Measurements from ENCODE around the gene IGHMBP2.
A peak's percentile ranks its signal among the peaks of the same experiment; 100 is the strongest.
"Not testable (repeated sequence)": the region's sequence is repeated elsewhere in the genome, so short reads cannot be mapped to it uniquely, and the experiment has no call there.

The IGHMBP2 gene

DNA sequence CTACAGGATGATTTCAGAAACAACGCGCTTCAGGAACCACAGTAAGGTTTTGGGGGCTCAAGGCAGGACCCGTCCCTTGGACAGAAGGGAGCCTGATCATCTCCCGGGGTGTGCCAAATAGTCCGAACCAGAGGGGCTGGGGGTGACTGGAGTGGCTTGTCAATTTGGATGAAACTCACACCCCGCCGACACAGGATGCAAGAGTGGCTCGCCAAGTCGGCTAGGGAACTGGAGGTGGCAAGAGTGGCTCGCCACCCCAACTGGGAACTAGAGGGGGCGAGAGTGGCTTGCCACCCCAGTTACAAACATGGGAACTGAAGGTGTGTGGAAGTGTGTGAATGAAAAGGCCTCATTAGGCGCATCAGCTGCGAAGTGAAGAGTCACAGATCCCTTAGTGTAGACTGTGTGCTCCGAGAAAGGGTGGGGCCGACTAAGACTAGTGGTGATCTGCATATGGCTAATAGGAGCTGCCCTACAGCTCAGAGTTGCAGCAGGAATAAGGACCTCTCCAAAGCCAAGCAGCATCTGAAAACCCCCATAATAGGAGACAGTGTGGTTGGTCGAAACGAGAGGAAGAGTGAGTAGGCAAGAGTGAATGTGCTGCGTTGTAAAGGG, 35.4 kb upstream of the IGHMBP2 start:
- H3K4me1 ChIP-seq (ENCODE audit: insufficient read depth, low read length), result no peaks in the 10 kb centered on the region
- no peaks in the 10 kb centered on the region for H3K9me3 ChIP-seq (ENCODE audit: insufficient read depth, low read depth, low read length)
- no peak overlapping the region for H3K9ac ChIP-seq (ENCODE audit: low read depth, low read length)

DNA sequence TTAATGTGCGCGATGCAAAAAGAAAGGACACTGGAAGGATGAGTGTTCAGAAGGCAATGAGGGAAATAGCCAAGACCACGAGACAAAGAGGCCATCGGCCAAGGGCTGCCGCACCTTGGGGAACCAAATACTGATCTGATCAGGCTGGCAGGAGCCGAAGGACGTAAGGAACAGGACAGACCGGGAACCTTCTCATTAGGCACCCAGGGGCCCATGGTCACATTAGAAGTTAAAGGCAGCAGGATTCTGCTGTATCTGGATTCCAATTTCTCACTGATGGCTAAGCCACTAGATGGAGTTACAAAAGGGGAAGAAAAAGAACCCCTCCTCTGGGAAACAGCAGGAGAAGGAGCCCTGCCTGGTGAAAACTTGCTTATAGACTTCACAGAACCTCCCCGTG, 33.2 kb upstream of the IGHMBP2 start:
- no peaks in the 10 kb centered on the region for H3K27me3 ChIP-seq (ENCODE audit: insufficient read depth, low read length)
- H3K36me3 ChIP-seq (ENCODE audit: insufficient read depth, low read depth, low read length), result no peaks in the 10 kb centered on the region
- no peak overlapping the region; the same call in 1 of the 2 replicates for H3K4me3 ChIP-seq (ENCODE audit: low read length)
- H3K9ac ChIP-seq (ENCODE audit: low read depth, low read length), result peak overlapping the region; percentile 49; the same call in 1 of the 2 replicates
- no peak overlapping the region for H3K27ac ChIP-seq (ENCODE audit: low read length)
- H3K4me1 ChIP-seq (ENCODE audit: insufficient read depth, low read length), result no peaks in the 10 kb centered on the region
- H3K9me3 ChIP-seq (ENCODE audit: insufficient read depth, low read depth, low read length), result no peaks in the 10 kb centered on the region

More for the DNA sequence above, 35.4 kb upstream of the IGHMBP2 start:
- H3K27me3 ChIP-seq (ENCODE audit: insufficient read depth, low read length), result no peaks in the 10 kb centered on the region
- no peaks in the 10 kb centered on the region for H3K36me3 ChIP-seq (ENCODE audit: insufficient read depth, low read depth, low read length)
- no peak overlapping the region for H3K4me3 ChIP-seq (ENCODE audit: low read length)
- H3K27ac ChIP-seq (ENCODE audit: low read length), result no peak overlapping the region

DNA sequence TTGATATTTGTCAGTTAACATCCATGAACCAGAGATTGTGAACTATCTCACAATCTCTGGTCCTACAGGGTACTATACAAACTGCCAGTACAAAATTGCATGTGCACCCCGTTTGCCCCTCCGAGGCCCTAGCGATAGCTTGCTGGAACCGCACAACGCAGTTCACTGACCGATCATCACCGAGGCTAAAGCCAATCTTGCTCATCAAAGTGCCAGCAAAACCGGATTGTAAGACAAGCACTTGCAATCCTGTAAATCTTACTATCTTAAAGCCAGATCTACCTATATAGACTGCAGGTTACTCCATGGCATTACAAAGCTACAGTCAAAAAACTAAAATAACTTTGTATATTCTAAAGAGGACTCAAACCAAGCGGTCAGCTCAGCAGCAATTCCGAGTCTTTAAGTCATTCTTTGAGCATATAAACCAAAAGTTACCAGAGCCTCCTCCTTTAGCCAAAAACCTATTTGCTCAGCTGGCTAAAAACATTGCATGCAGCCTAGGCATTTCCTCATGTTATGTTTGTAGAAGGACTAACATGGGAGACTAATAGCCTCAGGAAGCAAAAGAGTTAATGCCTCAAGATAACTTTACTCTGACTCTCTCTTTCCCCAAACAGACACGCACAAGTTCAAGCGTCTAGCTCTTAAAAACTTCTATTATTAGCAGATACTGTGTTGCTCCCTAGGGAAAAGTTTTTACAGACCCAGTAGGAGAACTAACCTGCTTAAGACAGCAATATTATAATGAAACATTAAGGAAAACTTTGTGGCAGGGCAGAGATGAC, 31.3 kb upstream of the IGHMBP2 start:
- H3K4me3 ChIP-seq (ENCODE audit: low read length), result no peak overlapping the region
- no peaks in the 10 kb centered on the region for H3K36me3 ChIP-seq (ENCODE audit: insufficient read depth, low read depth, low read length)
- H3K4me1 ChIP-seq (ENCODE audit: insufficient read depth, low read length), result no peaks in the 10 kb centered on the region
- no peaks in the 10 kb centered on the region for H3K9me3 ChIP-seq (ENCODE audit: insufficient read depth, low read depth, low read length)
- H3K27me3 ChIP-seq (ENCODE audit: insufficient read depth, low read length), result no peaks in the 10 kb centered on the region
- no peak overlapping the region for H3K9ac ChIP-seq (ENCODE audit: low read depth, low read length)
- no peak overlapping the region for H3K27ac ChIP-seq (ENCODE audit: low read length)

DNA sequence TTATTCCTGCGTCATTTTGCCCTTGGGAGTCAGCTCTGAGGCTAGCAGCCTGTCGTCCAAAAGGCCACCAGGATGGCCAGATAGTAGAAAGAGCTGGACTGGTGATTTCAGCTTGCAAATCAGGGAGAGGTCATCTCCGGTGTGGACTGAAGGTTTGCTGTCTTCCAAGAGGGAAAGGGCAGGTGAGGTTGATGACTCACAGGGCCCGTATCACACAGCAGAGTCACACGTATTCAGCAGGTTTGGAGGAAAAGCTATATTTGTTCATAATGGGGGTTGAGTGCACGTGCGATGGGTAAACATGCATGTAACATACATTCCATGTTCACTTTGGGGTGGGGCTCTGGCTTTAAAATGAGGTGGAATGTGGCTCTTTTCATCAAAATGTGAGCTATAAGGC, 25.7 kb upstream of the IGHMBP2 start:
- H3K9me3 ChIP-seq (ENCODE audit: insufficient read depth, low read depth, low read length), result no peaks in the 10 kb centered on the region
- H3K36me3 ChIP-seq (ENCODE audit: insufficient read depth, low read depth, low read length), result no peaks in the 10 kb centered on the region
- H3K4me3 ChIP-seq (ENCODE audit: low read length), result no peak overlapping the region
- no peak overlapping the region for H3K9ac ChIP-seq (ENCODE audit: low read depth, low read length)
- H3K27ac ChIP-seq (ENCODE audit: low read length), result no peak overlapping the region
- H3K27me3 ChIP-seq (ENCODE audit: insufficient read depth, low read length), result no peaks in the 10 kb centered on the region
- H3K4me1 ChIP-seq (ENCODE audit: insufficient read depth, low read length), result no peaks in the 10 kb centered on the region

DNA sequence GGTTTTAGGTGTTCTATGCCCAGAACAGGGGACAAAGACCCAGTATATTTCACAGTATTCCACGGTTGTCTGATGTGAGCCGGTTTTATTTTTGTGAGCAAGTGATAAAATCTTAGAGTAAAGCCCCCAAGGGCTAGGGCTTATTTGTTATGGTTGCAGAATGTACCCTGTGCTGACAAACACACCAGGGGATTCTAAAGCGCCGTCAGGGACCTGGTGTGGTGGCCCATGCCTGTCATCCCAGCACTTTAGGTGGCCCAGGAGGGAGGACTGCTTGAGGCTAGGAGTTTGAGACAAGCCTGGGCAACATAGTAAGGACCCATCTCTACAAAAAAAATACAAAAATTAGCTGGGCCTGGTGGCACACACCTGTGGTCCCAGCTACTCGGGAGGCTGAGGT, 22.8 kb upstream of the IGHMBP2 start:
- no peaks in the 10 kb centered on the region for H3K4me1 ChIP-seq (ENCODE audit: insufficient read depth, low read length)
- no peaks in the 10 kb centered on the region for H3K27me3 ChIP-seq (ENCODE audit: insufficient read depth, low read length)
- H3K36me3 ChIP-seq (ENCODE audit: insufficient read depth, low read depth, low read length), result no peaks in the 10 kb centered on the region
- no peak overlapping the region for H3K27ac ChIP-seq (ENCODE audit: low read length)
- H3K9me3 ChIP-seq (ENCODE audit: insufficient read depth, low read depth, low read length), result no peaks in the 10 kb centered on the region
- H3K4me3 ChIP-seq (ENCODE audit: low read length), result no peak overlapping the region
- no peak overlapping the region for H3K9ac ChIP-seq (ENCODE audit: low read depth, low read length)

DNA sequence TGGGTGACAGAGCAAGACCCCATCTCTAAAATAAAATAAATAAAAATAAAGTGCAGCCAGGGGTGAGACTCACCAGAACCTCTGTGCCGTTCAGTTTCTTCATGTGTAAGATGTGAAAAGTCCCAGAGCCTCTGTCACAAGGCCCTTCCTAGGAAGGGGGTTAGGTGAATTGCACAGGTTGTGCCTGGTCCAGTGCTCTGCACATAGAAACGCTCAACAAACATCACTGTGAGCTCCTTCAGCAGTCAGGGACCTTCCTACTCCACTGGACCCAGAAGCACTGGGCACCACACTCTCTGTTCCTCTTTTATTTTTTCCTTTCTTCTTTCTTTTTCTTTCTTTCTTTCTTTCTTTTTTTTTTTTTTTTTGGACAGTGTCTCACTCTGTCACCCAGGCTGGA, 22.4 kb upstream of the IGHMBP2 start:
- H3K4me3 ChIP-seq (ENCODE audit: low read length), result no peak overlapping the region
- H3K27ac ChIP-seq (ENCODE audit: low read length), result no peak overlapping the region
- H3K9me3 ChIP-seq (ENCODE audit: insufficient read depth, low read depth, low read length), result no peaks in the 10 kb centered on the region
- no peaks in the 10 kb centered on the region for H3K4me1 ChIP-seq (ENCODE audit: insufficient read depth, low read length)
- no peaks in the 10 kb centered on the region for H3K36me3 ChIP-seq (ENCODE audit: insufficient read depth, low read depth, low read length)
- no peaks in the 10 kb centered on the region for H3K27me3 ChIP-seq (ENCODE audit: insufficient read depth, low read length)
- H3K9ac ChIP-seq (ENCODE audit: low read depth, low read length), result no peak overlapping the region

DNA sequence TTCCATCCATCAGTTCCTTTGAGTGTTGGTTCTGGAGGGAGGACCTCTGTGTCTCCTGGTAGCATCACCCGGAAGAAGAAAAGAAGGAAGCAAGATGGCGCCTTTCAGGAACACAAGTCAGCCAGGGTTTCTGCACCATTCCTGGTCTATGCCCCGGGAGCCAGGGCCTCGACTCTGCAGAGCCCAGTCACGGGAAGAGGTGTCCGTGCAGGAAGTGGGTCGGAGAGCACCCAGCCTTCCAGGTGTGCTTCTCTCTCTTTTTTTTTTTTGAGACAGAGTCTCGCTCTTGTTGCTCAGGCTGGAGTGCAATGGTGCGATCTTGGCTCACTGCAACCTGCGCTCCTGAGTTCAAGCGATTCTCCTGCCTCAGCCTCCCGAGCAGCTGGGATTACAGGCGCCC, 21.3 kb upstream of the IGHMBP2 start:
- Histone ChIP-seq H3K36me3 (ENCODE audit: insufficient read depth, low read depth, low read length) (no peaks in the 10 kb centered on the region), H3K27me3 (ENCODE audit: insufficient read depth, low read length) (no peaks in the 10 kb centered on the region), H3K4me3 (ENCODE audit: low read length) (no peak overlapping the region)

DNA sequence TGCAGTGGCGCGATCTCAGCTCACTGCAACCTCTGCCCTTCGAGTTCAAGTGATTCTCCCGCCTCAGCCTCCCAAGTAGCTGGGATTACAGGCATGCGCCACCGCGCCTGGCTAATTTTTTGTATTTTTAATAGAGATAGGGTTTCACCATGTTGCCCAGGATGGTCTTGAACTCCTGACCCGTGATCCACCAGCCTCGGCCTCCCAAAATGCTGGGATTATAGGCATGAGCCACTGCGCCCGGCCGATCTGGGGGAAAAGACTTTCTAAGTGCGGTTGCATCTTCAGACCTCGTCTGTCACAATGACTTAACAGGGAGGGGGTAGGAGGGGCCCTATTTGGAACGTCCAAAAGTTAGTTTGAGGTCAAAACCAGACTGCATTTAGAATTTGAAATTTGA, 18.9 kb upstream of the IGHMBP2 start:
- H3K36me3 ChIP-seq (ENCODE audit: insufficient read depth, low read depth, low read length); H3K9me3 ChIP-seq (ENCODE audit: insufficient read depth, low read depth, low read length); H3K4me3 ChIP-seq (ENCODE audit: low read length); H3K4me1 ChIP-seq (ENCODE audit: insufficient read depth, low read length); H3K27me3 ChIP-seq (ENCODE audit: insufficient read depth, low read length); H3K9ac ChIP-seq (ENCODE audit: low read depth, low read length); H3K27ac ChIP-seq (ENCODE audit: low read length): not testable (repeated sequence)

More for the DNA sequence above, 21.3 kb upstream of the IGHMBP2 start:
- Histone ChIP-seq H3K9me3 (ENCODE audit: insufficient read depth, low read depth, low read length) (no peaks in the 10 kb centered on the region), H3K27ac (ENCODE audit: low read length) (no peak overlapping the region), H3K9ac (ENCODE audit: low read depth, low read length) (no peak overlapping the region), H3K4me1 (ENCODE audit: insufficient read depth, low read length) (no peaks in the 10 kb centered on the region)

DNA sequence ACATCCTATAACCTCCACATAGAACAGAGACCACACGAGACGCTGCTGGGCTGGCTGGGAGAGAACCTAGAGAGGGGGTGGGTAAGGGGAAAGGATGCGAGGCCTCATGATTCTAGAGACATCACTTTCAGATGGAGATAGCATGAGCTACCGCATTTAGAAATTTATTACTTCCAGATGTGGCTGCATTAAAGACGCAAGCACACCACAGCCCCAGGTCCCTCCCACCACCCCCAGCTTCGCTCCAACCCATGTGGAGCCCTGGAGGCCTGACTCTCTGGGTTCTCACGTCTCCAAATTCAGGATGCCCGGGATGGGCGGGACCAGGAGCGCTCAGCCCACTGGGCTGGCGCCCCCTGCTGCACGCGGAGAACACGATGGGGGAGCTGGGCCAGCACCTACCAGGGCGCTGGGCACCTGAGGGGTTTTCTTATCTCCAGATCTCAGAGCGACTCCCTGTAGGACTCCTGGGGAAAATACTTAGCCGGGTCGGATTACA, 13.7 kb upstream of the IGHMBP2 start:
- no peaks in the 10 kb centered on the region for H3K27me3 ChIP-seq (ENCODE audit: insufficient read depth, low read length)
- no peak overlapping the region for H3K9ac ChIP-seq (ENCODE audit: low read depth, low read length)
- no peak overlapping the region for H3K27ac ChIP-seq (ENCODE audit: low read length)
- no peaks in the 10 kb centered on the region for H3K4me1 ChIP-seq (ENCODE audit: insufficient read depth, low read length)
- H3K36me3 ChIP-seq (ENCODE audit: insufficient read depth, low read depth, low read length), result peaks cover 52% of the 10 kb centered on the region
- H3K4me3 ChIP-seq (ENCODE audit: low read length), result no peak overlapping the region
- H3K9me3 ChIP-seq (ENCODE audit: insufficient read depth, low read depth, low read length), result no peaks in the 10 kb centered on the region

DNA sequence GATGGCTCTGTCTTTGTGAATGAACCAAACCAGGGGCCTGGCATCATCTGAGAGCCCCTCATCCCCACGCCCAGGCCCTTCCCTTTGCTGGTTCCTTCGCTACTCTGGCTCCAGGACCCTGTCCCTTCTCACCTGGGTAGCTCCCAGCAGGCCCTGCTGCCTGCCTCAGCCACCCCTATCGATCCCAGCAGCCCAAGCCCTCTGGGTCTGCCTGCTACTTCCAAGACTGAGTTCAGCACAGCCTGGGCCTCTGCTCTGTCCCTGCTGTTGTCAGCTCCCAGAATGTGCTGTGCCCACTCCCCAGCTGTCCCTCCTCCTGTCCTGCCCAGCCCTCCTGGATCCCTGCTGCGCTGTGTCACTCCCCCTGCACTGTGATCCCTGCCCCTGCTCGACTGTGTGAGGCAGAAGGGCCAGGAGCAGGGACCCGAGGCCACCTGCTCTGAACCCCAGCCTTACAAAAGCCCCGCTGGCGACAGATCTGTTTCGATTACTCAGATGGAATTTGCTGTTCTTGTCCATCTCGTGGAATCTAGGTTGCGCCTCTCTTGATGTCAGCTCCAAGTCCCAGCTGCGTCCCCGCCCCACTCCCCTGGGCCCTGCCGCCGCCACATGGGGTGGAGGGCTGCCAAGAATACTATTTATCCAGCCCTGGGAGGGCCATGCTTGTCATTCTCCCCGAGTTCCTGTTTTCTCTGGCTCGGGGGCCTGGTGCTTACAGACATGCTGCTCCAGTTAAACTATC, 13.0 kb upstream of the IGHMBP2 start:
- H3K27ac ChIP-seq (ENCODE audit: low read length), result no peak overlapping the region

DNA sequence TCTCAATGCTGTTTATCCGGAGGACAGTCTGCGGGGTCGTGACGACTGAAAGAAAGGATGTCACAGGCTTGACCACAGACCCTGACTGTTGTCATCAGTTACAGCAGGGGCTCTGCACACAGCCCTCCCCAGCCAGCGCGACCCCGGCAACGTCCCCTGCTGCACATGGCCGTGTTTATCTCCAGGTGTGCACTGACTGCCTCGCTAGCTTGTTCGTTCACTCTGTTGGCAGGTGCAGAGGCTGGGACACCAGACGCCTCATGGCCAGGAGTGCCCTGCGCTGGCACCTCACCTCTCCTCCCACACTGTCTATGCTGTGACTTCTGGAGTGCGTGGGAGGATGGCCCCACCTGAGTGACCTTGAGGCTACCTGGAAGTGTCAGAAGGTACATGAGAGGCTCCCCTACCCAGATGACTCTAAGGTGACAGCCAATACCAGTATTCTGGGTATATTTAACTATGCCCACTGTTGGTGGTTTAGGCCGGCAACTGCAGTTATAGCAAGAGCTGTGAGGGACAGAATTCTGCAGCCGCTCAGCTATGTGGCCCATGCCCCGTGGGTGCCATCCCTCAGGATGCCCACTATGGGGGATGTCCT, 12.2 kb upstream of the IGHMBP2 start:
- peaks cover 66% of the 10 kb centered on the region for H3K36me3 ChIP-seq (ENCODE audit: insufficient read depth, low read depth, low read length)
- H3K9me3 ChIP-seq (ENCODE audit: insufficient read depth, low read depth, low read length), result no peaks in the 10 kb centered on the region
- no peak overlapping the region for H3K4me3 ChIP-seq (ENCODE audit: low read length)
- no peak overlapping the region for H3K27ac ChIP-seq (ENCODE audit: low read length)
- H3K9ac ChIP-seq (ENCODE audit: low read depth, low read length), result no peak overlapping the region
- no peaks in the 10 kb centered on the region for H3K4me1 ChIP-seq (ENCODE audit: insufficient read depth, low read length)
- no peaks in the 10 kb centered on the region for H3K27me3 ChIP-seq (ENCODE audit: insufficient read depth, low read length)

More for the DNA sequence above, 13.0 kb upstream of the IGHMBP2 start:
- Histone ChIP-seq H3K4me1 (ENCODE audit: insufficient read depth, low read length) (no peaks in the 10 kb centered on the region), H3K9ac (ENCODE audit: low read depth, low read length) (no peak overlapping the region), H3K27me3 (ENCODE audit: insufficient read depth, low read length) (no peaks in the 10 kb centered on the region), H3K36me3 (ENCODE audit: insufficient read depth, low read depth, low read length) (peaks cover 58% of the 10 kb centered on the region), H3K4me3 (ENCODE audit: low read length) (no peak overlapping the region), H3K9me3 (ENCODE audit: insufficient read depth, low read depth, low read length) (no peaks in the 10 kb centered on the region)
